IPS-15b (cell line): ENCODE measurements around the gene UBE2E2.

Experiments used
- H3K27me3 ChIP-seq: one replicate; pipeline ENCODE4 v1.6.1; 2013; ENCODE audit warnings: low read length; ENCODE audit not compliant: control insufficient read depth, insufficient read depth
- H3K36me3 ChIP-seq: one replicate; pipeline ENCODE4 v1.6.1; 2013; ENCODE audit warnings: low read length; ENCODE audit not compliant: control insufficient read depth, insufficient read depth
- H3K4me1 ChIP-seq: one replicate; pipeline ENCODE4 v1.6.1; 2013; ENCODE audit warnings: mild to moderate bottlenecking, low read length; ENCODE audit not compliant: control insufficient read depth, insufficient read depth
- H3K4me3 ChIP-seq: one replicate; pipeline ENCODE4 v1.5.1; 2013; ENCODE audit warnings: low read depth, low read length
- H3K9ac ChIP-seq: one replicate; pipeline ENCODE4 v1.6.1; 2013; ENCODE audit warnings: low read depth, mild to moderate bottlenecking, low read length
- H3K9me3 ChIP-seq: one replicate; pipeline ENCODE4 v1.6.1; 2013; ENCODE audit warnings: mild to moderate bottlenecking, low read length; ENCODE audit not compliant: control insufficient read depth, insufficient read depth

Gene UBE2E2

GRCh38 chr3:23294770-23295387, 91.8 kb downstream of the UBE2E2 start:
- H3K9me3 ChIP-seq, result no peaks in the 10 kb centered on the region
- H3K36me3 ChIP-seq, result no peaks in the 10 kb centered on the region
- H3K9ac ChIP-seq, result no peak overlapping the region
- no peaks in the 10 kb centered on the region for H3K27me3 ChIP-seq
- H3K4me1 ChIP-seq, result peaks cover 3% of the 10 kb centered on the region
- no peak overlapping the region for H3K4me3 ChIP-seq

GRCh38 chr3:23301819-23302218, 98.7 kb downstream of the UBE2E2 start:
- Histone ChIP-seq H3K27me3 (no peaks in the 10 kb centered on the region), H3K9me3 (no peaks in the 10 kb centered on the region), H3K9ac (no peak overlapping the region), H3K4me3 (no peak overlapping the region), H3K36me3 (no peaks in the 10 kb centered on the region), H3K4me1 (no peaks in the 10 kb centered on the region)

GRCh38 chr3:23302271-23302670, 99.1 kb downstream of the UBE2E2 start:
- no peak overlapping the region for H3K9ac ChIP-seq

GRCh38 chr3:23303601-23304217, 100.6 kb downstream of the UBE2E2 start:
- Histone ChIP-seq H3K27me3 (no peaks in the 10 kb centered on the region), H3K4me3 (no peak overlapping the region), H3K36me3 (no peaks in the 10 kb centered on the region), H3K4me1 (no peaks in the 10 kb centered on the region), H3K9me3 (no peaks in the 10 kb centered on the region), H3K9ac (no peak overlapping the region)

More at GRCh38 chr3:23302271-23302670, 99.1 kb downstream of the UBE2E2 start:
- H3K36me3 ChIP-seq, result no peaks in the 10 kb centered on the region
- no peak overlapping the region for H3K4me3 ChIP-seq
- no peaks in the 10 kb centered on the region for H3K9me3 ChIP-seq
- H3K4me1 ChIP-seq, result no peaks in the 10 kb centered on the region
- H3K27me3 ChIP-seq, result no peaks in the 10 kb centered on the region

- Histone ChIP-seq H3K9ac (no peak overlapping the region), H3K9me3 (no peaks in the 10 kb centered on the region), H3K36me3 (no peaks in the 10 kb centered on the region), H3K4me1 (no peaks in the 10 kb centered on the region), H3K27me3 (no peaks in the 10 kb centered on the region), H3K4me3 (no peak overlapping the region)
These were observed 101.3 kb downstream of the UBE2E2 start for GRCh38 chr3:23304424-23304823.

GRCh38 chr3:23308986-23309625, 106.0 kb downstream of the UBE2E2 start:
- no peaks in the 10 kb centered on the region for H3K9me3 ChIP-seq
- no peaks in the 10 kb centered on the region for H3K36me3 ChIP-seq
- no peak overlapping the region for H3K4me3 ChIP-seq
- H3K27me3 ChIP-seq, result no peaks in the 10 kb centered on the region
- no peaks in the 10 kb centered on the region for H3K4me1 ChIP-seq
- H3K9ac ChIP-seq, result no peak overlapping the region

GRCh38 chr3:23312866-23313265, 109.7 kb downstream of the UBE2E2 start:
- Histone ChIP-seq H3K4me3 (no peak overlapping the region), H3K9me3 (peaks cover 3% of the 10 kb centered on the region), H3K36me3 (no peaks in the 10 kb centered on the region), H3K9ac (no peak overlapping the region), H3K4me1 (no peaks in the 10 kb centered on the region), H3K27me3 (no peaks in the 10 kb centered on the region)

GRCh38 chr3:23314981-23315762, 112.0 kb downstream of the UBE2E2 start:
- Histone ChIP-seq H3K27me3 (no peaks in the 10 kb centered on the region), H3K4me1 (no peaks in the 10 kb centered on the region), H3K4me3 (no peak overlapping the region), H3K9ac (no peak overlapping the region), H3K36me3 (no peaks in the 10 kb centered on the region), H3K9me3 (peaks cover 3% of the 10 kb centered on the region)

GRCh38 chr3:23316924-23317323, 113.8 kb downstream of the UBE2E2 start:
- Histone ChIP-seq H3K27me3 (no peaks in the 10 kb centered on the region), H3K9ac (no peak overlapping the region), H3K36me3 (no peaks in the 10 kb centered on the region), H3K9me3 (peaks cover 3% of the 10 kb centered on the region), H3K4me3 (no peak overlapping the region), H3K4me1 (no peaks in the 10 kb centered on the region)

- Histone ChIP-seq H3K4me3 (no peak overlapping the region), H3K27me3 (no peaks in the 10 kb centered on the region), H3K9me3 (peaks cover 3% of the 10 kb centered on the region), H3K9ac (no peak overlapping the region), H3K36me3 (no peaks in the 10 kb centered on the region), H3K4me1 (no peaks in the 10 kb centered on the region)
These were observed 116.5 kb downstream of the UBE2E2 start for GRCh38 chr3:23319366-23320312.
